ENCODE data around the gene RBM20.
"Not testable (repeated sequence)": the region's sequence is repeated elsewhere in the genome, so short reads cannot be mapped to it uniquely, and the experiment has no call there.

RBM20 gene

GRCh38 chr10:110655320-110655719 is 11.2 kb downstream of the RBM20 start:
- no peaks in the 10 kb centered on the region for H3K79me1 ChIP-seq (ENCODE audit: low read length)

GRCh38 chr10:110656612-110657011 is 12.5 kb downstream of the RBM20 start:
- Histone ChIP-seq H4K5ac (ENCODE audit: low read length) (no peak overlapping the region), H3K4me1 (ENCODE audit: control insufficient read depth, low read depth, low read length) (no peaks in the 10 kb centered on the region), H3K79me2 (ENCODE audit: control insufficient read depth, insufficient read depth, low read length) (no peaks in the 10 kb centered on the region), H2BK15ac (replicated peaks; ENCODE audit: low read depth) (no peak overlapping the region), H2BK120ac (ENCODE audit: low read depth, low read length) (no peak overlapping the region), H3K18ac (ENCODE audit: low read length) (no peak overlapping the region), H3K27me3 (ENCODE audit: insufficient read depth, low read length, poor library complexity) (no peaks in the 10 kb centered on the region), H2AK5ac (ENCODE audit: low read length) (no peak overlapping the region), H3K4me2 (ENCODE audit: low read length) (no peak overlapping the region), H3K56ac (ENCODE audit: low read length) (no peak overlapping the region), H3K9ac (ENCODE audit: low read length) (no peak overlapping the region), H3K27ac (ENCODE audit: low read depth, low read length) (no peak overlapping the region), H3K79me1 (ENCODE audit: low read length) (no peaks in the 10 kb centered on the region), H3K4me3 (ENCODE audit: low read length) (no peak overlapping the region), H2BK5ac (ENCODE audit: low read length) (no peak overlapping the region), H3K4ac (ENCODE audit: low read depth, low read length) (no peak overlapping the region), H3K23ac (ENCODE audit: low read length) (no peak overlapping the region), H3K36me3 (ENCODE audit: control insufficient read depth, insufficient read depth, low read length) (no peaks in the 10 kb centered on the region), H4K8ac (ENCODE audit: low read depth, low read length) (no peak overlapping the region)
- no CpG with 5 or more reads among the region's 4 CpGs for WGBS (ENCODE audit: extremely low coverage, insufficient coverage, low lambda C conversion rate)
- DNase-seq: no peak

More at GRCh38 chr10:110655320-110655719, 11.2 kb downstream of the RBM20 start:
- no CpG with 5 or more reads among the region's 1 CpG for WGBS (ENCODE audit: extremely low coverage, insufficient coverage, low lambda C conversion rate)
- no peaks in the 10 kb centered on the region for H3K79me2 ChIP-seq (ENCODE audit: control insufficient read depth, insufficient read depth, low read length)
- H2BK15ac ChIP-seq (replicated peaks; ENCODE audit: low read depth): no peak overlapping the region
- H3K4me2 ChIP-seq (ENCODE audit: low read length): no peak overlapping the region
- no peak overlapping the region for H3K23ac ChIP-seq (ENCODE audit: low read length)
- H3K36me3 ChIP-seq (ENCODE audit: control insufficient read depth, insufficient read depth, low read length): no peaks in the 10 kb centered on the region
- no peak overlapping the region for H3K27ac ChIP-seq (ENCODE audit: low read depth, low read length)
- H4K5ac ChIP-seq (ENCODE audit: low read length): no peak overlapping the region
- H3K56ac ChIP-seq (ENCODE audit: low read length): no peak overlapping the region
- no peak overlapping the region for H3K4me3 ChIP-seq (ENCODE audit: low read length)
- H2BK120ac ChIP-seq (ENCODE audit: low read depth, low read length): no peak overlapping the region
- H3K27me3 ChIP-seq (ENCODE audit: insufficient read depth, low read length, poor library complexity): no peaks in the 10 kb centered on the region
- no peak for DNase-seq
- no peak overlapping the region for H3K9ac ChIP-seq (ENCODE audit: low read length)
- H3K4me1 ChIP-seq (ENCODE audit: control insufficient read depth, low read depth, low read length): no peaks in the 10 kb centered on the region
- no peak overlapping the region for H2AK5ac ChIP-seq (ENCODE audit: low read length)
- H4K8ac ChIP-seq (ENCODE audit: low read depth, low read length): no peak overlapping the region
- no peak overlapping the region for H3K4ac ChIP-seq (ENCODE audit: low read depth, low read length)
- H3K18ac ChIP-seq (ENCODE audit: low read length): no peak overlapping the region
- H2BK5ac ChIP-seq (ENCODE audit: low read length): no peak overlapping the region

GRCh38 chr10:110657973-110658691 is 14.0 kb downstream of the RBM20 start:
- Histone ChIP-seq H3K4me3 (ENCODE audit: low read length) (no peak overlapping the region), H3K18ac (ENCODE audit: low read length) (no peak overlapping the region), H3K4me2 (ENCODE audit: low read length) (no peak overlapping the region), H3K23ac (ENCODE audit: low read length) (no peak overlapping the region), H3K27ac (ENCODE audit: low read depth, low read length) (no peak overlapping the region), H3K56ac (ENCODE audit: low read length) (no peak overlapping the region), H4K5ac (ENCODE audit: low read length) (no peak overlapping the region), H3K79me2 (ENCODE audit: control insufficient read depth, insufficient read depth, low read length) (no peaks in the 10 kb centered on the region), H3K4ac (ENCODE audit: low read depth, low read length) (no peak overlapping the region), H4K8ac (ENCODE audit: low read depth, low read length) (no peak overlapping the region), H2AK5ac (ENCODE audit: low read length) (no peak overlapping the region), H3K79me1 (ENCODE audit: low read length) (no peaks in the 10 kb centered on the region), H3K27me3 (ENCODE audit: insufficient read depth, low read length, poor library complexity) (no peaks in the 10 kb centered on the region), H2BK15ac (replicated peaks; ENCODE audit: low read depth) (no peak overlapping the region), H3K36me3 (ENCODE audit: control insufficient read depth, insufficient read depth, low read length) (no peaks in the 10 kb centered on the region), H2BK5ac (ENCODE audit: low read length) (no peak overlapping the region), H3K4me1 (ENCODE audit: control insufficient read depth, low read depth, low read length) (no peaks in the 10 kb centered on the region), H3K9ac (ENCODE audit: low read length) (no peak overlapping the region), H2BK120ac (ENCODE audit: low read depth, low read length) (no peak overlapping the region)
- no CpG with 5 or more reads among the region's 11 CpGs for WGBS (ENCODE audit: extremely low coverage, insufficient coverage, low lambda C conversion rate)
- no peak for DNase-seq

DNA sequence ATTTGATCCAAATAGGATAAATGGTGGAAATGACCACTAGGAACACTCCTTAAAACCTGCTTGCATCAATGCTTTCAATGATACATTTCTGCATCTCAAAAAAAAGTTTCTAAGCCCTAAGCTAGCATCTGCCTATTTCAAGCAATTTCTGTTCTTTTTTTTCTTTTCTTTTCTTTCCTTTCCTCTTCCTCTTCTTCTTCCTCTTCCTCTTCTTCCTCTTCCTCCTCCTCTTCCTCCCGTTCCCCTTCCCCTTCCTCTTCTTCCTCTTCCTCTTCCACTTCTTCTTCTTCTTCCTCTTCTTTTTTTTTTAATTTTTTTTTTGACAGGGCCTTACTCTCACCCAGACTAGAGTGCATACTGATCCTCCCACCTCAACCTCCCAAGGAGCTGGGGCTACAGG is 15.4 kb downstream of the RBM20 start:
- Histone ChIP-seq H3K79me2 (ENCODE audit: control insufficient read depth, insufficient read depth, low read length) (no peaks in the 10 kb centered on the region), H3K4me1 (ENCODE audit: control insufficient read depth, low read depth, low read length) (no peaks in the 10 kb centered on the region), H3K36me3 (ENCODE audit: control insufficient read depth, insufficient read depth, low read length) (no peaks in the 10 kb centered on the region), H3K23ac (ENCODE audit: low read length) (no peak overlapping the region), H2BK5ac (ENCODE audit: low read length) (no peak overlapping the region), H3K4ac (ENCODE audit: low read depth, low read length) (no peak overlapping the region), H2BK120ac (ENCODE audit: low read depth, low read length) (no peak overlapping the region), H3K56ac (ENCODE audit: low read length) (no peak overlapping the region), H3K9ac (ENCODE audit: low read length) (no peak overlapping the region), H2AK5ac (ENCODE audit: low read length) (no peak overlapping the region), H3K79me1 (ENCODE audit: low read length) (no peaks in the 10 kb centered on the region), H3K27ac (ENCODE audit: low read depth, low read length) (no peak overlapping the region), H3K18ac (ENCODE audit: low read length) (no peak overlapping the region), H3K4me3 (ENCODE audit: low read length) (no peak overlapping the region), H3K27me3 (ENCODE audit: insufficient read depth, low read length, poor library complexity) (no peaks in the 10 kb centered on the region), H2BK15ac (replicated peaks; ENCODE audit: low read depth) (no peak overlapping the region), H3K4me2 (ENCODE audit: low read length) (no peak overlapping the region), H4K5ac (ENCODE audit: low read length) (no peak overlapping the region), H4K8ac (ENCODE audit: low read depth, low read length) (no peak overlapping the region)
- no peak for DNase-seq
- no CpG with 5 or more reads among the region's 1 CpG for WGBS (ENCODE audit: extremely low coverage, insufficient coverage, low lambda C conversion rate)

DNA sequence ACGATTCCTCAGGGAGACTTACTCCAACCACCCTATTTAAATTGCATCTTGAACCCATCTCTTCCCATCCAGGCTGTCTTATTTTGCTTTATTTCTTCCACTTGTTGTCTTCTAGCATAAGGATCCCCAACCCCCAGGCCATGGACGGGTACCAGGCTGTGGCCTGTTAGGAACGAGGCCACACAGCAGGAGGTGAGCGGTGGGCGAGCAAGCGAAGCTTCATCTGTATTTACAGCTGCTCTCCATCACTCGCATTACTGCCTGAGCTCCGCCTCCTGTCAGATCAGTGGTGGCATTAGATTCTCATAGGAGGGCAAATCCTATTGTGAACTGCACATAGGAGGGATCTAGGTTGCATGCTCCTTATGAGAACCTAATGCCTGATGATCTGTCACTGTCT is 16.2 kb downstream of the RBM20 start:
- WGBS (ENCODE audit: extremely low coverage, insufficient coverage, low lambda C conversion rate): no CpG with 5 or more reads among the region's 8 CpGs
- H3K4me1 ChIP-seq (ENCODE audit: control insufficient read depth, low read depth, low read length): not testable (repeated sequence)

GRCh38 chr10:110661292-110661691 is 17.2 kb downstream of the RBM20 start:
- DNase-seq: no peak
- no peaks in the 10 kb centered on the region for H3K27me3 ChIP-seq (ENCODE audit: insufficient read depth, low read length, poor library complexity)
- H3K23ac ChIP-seq (ENCODE audit: low read length): no peak overlapping the region
- no peak overlapping the region for H4K8ac ChIP-seq (ENCODE audit: low read depth, low read length)
- no peak overlapping the region for H3K56ac ChIP-seq (ENCODE audit: low read length)
- no peaks in the 10 kb centered on the region for H3K4me1 ChIP-seq (ENCODE audit: control insufficient read depth, low read depth, low read length)
- no peak overlapping the region for H3K4me2 ChIP-seq (ENCODE audit: low read length)
- no peak overlapping the region for H3K4ac ChIP-seq (ENCODE audit: low read depth, low read length)
- H3K79me2 ChIP-seq (ENCODE audit: control insufficient read depth, insufficient read depth, low read length): no peaks in the 10 kb centered on the region
- no peak overlapping the region for H2BK5ac ChIP-seq (ENCODE audit: low read length)
- H3K4me3 ChIP-seq (ENCODE audit: low read length): no peak overlapping the region
- H2AK5ac ChIP-seq (ENCODE audit: low read length): no peak overlapping the region
- no peak overlapping the region for H3K18ac ChIP-seq (ENCODE audit: low read length)
- no peak overlapping the region for H3K9ac ChIP-seq (ENCODE audit: low read length)
- no peak overlapping the region for H2BK15ac ChIP-seq (replicated peaks; ENCODE audit: low read depth)
- H4K5ac ChIP-seq (ENCODE audit: low read length): no peak overlapping the region
- no peak overlapping the region for H3K27ac ChIP-seq (ENCODE audit: low read depth, low read length)
- no peaks in the 10 kb centered on the region for H3K79me1 ChIP-seq (ENCODE audit: low read length)
- no peak overlapping the region for H2BK120ac ChIP-seq (ENCODE audit: low read depth, low read length)
- no peaks in the 10 kb centered on the region for H3K36me3 ChIP-seq (ENCODE audit: control insufficient read depth, insufficient read depth, low read length)
- no CpG with 5 or more reads among the region's 5 CpGs for WGBS (ENCODE audit: extremely low coverage, insufficient coverage, low lambda C conversion rate)

More for the DNA sequence above, 16.2 kb downstream of the RBM20 start:
- H3K23ac ChIP-seq (ENCODE audit: low read length); H3K79me2 ChIP-seq (ENCODE audit: control insufficient read depth, insufficient read depth, low read length); H3K4me2 ChIP-seq (ENCODE audit: low read length); H3K36me3 ChIP-seq (ENCODE audit: control insufficient read depth, insufficient read depth, low read length); H2BK5ac ChIP-seq (ENCODE audit: low read length); H3K79me1 ChIP-seq (ENCODE audit: low read length); H3K27me3 ChIP-seq (ENCODE audit: insufficient read depth, low read length, poor library complexity); H4K8ac ChIP-seq (ENCODE audit: low read depth, low read length); H3K4ac ChIP-seq (ENCODE audit: low read depth, low read length); DNase-seq; H2BK15ac ChIP-seq (replicated peaks; ENCODE audit: low read depth); H2AK5ac ChIP-seq (ENCODE audit: low read length); H3K18ac ChIP-seq (ENCODE audit: low read length); H4K5ac ChIP-seq (ENCODE audit: low read length); H3K56ac ChIP-seq (ENCODE audit: low read length); H3K27ac ChIP-seq (ENCODE audit: low read depth, low read length); H3K4me3 ChIP-seq (ENCODE audit: low read length); H2BK120ac ChIP-seq (ENCODE audit: low read depth, low read length); H3K9ac ChIP-seq (ENCODE audit: low read length): not testable (repeated sequence)
